Neural progenitor cell (in vitro differentiated cells): ENCODE measurements around the gene FFAR2.

Source experiments
- CTCF ChIP-seq: fragments of 200-600 bp; sonication (generic); IDR thresholded peaks from 2 replicates; pipeline ENCODE4 v1.5.1; 2017; ENCODE audit warnings: antibody characterized with exemption, mild to moderate bottlenecking
- EZH2 ChIP-seq: fragments of 200-600 bp; sonication (generic); IDR thresholded peaks from 2 replicates; pipeline ENCODE4 v1.6.1; 2017; ENCODE audit warnings: antibody characterized with exemption, mild to moderate bottlenecking, moderate library complexity

GRCh38 chr19:35460608-35461007 lies 12.6 kb downstream of the FFAR2 start:
- no peak for TF ChIP-seq CTCF
- no peak for TF ChIP-seq EZH2
